ENCODE results near the gene ADAMTS2. TPM values are rescaled to one million over a fixed set of nuclear protein-coding genes. Genes with fewer than 3 reads are reported as not detected.

Gene ADAMTS2
- total RNA-seq, 1 experiment from 2014 or later = 3.9 TPM

GRCh38 chr5:179150011-179150410, 195.2 kb downstream of the ADAMTS2 start (continued):
- TF ChIP-seq EZH2 (IDR thresholded peaks at IDR 0.05) (no peak), ZNF274 (IDR thresholded peaks at IDR 0.05; ENCODE audit: low read depth, low read length) (no peak), EZH2phosphoT487 (IDR thresholded peaks at IDR 0.05; ENCODE audit: borderline replicate concordance) (no peak), CBX3 (IDR thresholded peaks at IDR 0.05; ENCODE audit: low read depth) (no peak), SIN3A (IDR thresholded peaks at IDR 0.05; ENCODE audit: low read depth) (no peak), EGR1 (IDR thresholded peaks at IDR 0.05; ENCODE audit: low read depth) (no peak)

GRCh38 chr5:179149278-179149677, 196.0 kb downstream of the ADAMTS2 start:
- no peak overlapping the region for H3K4me3 ChIP-seq (replicated peaks in 1 of 2; ENCODE audit: low read depth in 1 of 2, low read length in 2 of 2)
- CTCF ChIA-PET = no interaction called here
- no peaks in the 10 kb centered on the region for H3K9me3 ChIP-seq (ENCODE audit: control insufficient read depth in 1 of 2, insufficient read depth in 1 of 2, low read depth in 1 of 2, low read length in 2 of 2)
- no peak overlapping the region for H3K27ac ChIP-seq (ENCODE audit: low read depth, low read length)
- no peaks in the 10 kb centered on the region for H3K36me3 ChIP-seq (ENCODE audit: control insufficient read depth in 1 of 2, insufficient read depth in 2 of 2, low read length in 2 of 2)
- no peak for ATAC-seq
- TF ChIP-seq ELF1 (IDR thresholded peaks at IDR 0.05; ENCODE audit: borderline replicate concordance, low read depth) (no peak), SP1 (IDR thresholded peaks at IDR 0.05; ENCODE audit: low read depth) (no peak), JUND (IDR thresholded peaks at IDR 0.05) (no peak), EGR1 (IDR thresholded peaks at IDR 0.05; ENCODE audit: low read depth) (no peak), TCF7L2 (IDR thresholded peaks at IDR 0.05; ENCODE audit: borderline replicate concordance, extremely low read depth, insufficient read depth, insufficient read length) (no peak), ZNF274 (IDR thresholded peaks at IDR 0.05; ENCODE audit: low read depth, low read length) (no peak), CBX3 (IDR thresholded peaks at IDR 0.05; ENCODE audit: low read depth) (no peak), EZH2phosphoT487 (IDR thresholded peaks at IDR 0.05; ENCODE audit: borderline replicate concordance) (no peak), FOSL1 (IDR thresholded peaks at IDR 0.05; ENCODE audit: low read depth) (no peak), POLR2A (IDR thresholded peaks at IDR 0.05; ENCODE audit: borderline replicate concordance, extremely low read depth, insufficient read depth, insufficient read length) (no peak), REST (IDR thresholded peaks at IDR 0.05; ENCODE audit: low read depth) (no peak), CEBPB (IDR thresholded peaks at IDR 0.05; ENCODE audit: low read depth) (no peak)
- no peak overlapping the region for H3K9ac ChIP-seq (ENCODE audit: low read length)
- H3K79me2 ChIP-seq (ENCODE audit: insufficient read depth, low read length) = no peaks in the 10 kb centered on the region
- no TSS peak for BruUV-seq (replicated peaks)
- no peak overlapping the region for H2AFZ ChIP-seq (ENCODE audit: low read depth, low read length, poor library complexity, severe bottlenecking)
- no peak overlapping the region for H3K4me2 ChIP-seq (ENCODE audit: low read length)
- no peaks in the 10 kb centered on the region for H3K9me2 ChIP-seq (ENCODE audit: insufficient read depth)
- H3K4me1 ChIP-seq (ENCODE audit: control insufficient read depth in 1 of 2, insufficient read depth in 2 of 2, low read length in 2 of 2) = no peaks in the 10 kb centered on the region
- intact Hi-C loops (cut with micrococcal nuclease) = no loop called here
- no peaks in the 10 kb centered on the region for H3K27me3 ChIP-seq (ENCODE audit: insufficient read depth, low read length)
- DNase-seq (ENCODE audit: low read depth, low spot score) = no peak
- no peaks in the 10 kb centered on the region for H4K20me1 ChIP-seq (ENCODE audit: insufficient read depth)
- POLR2A ChIA-PET = no interaction called here
- RAD21 ChIA-PET (ENCODE audit: low non-redundant PET in 1 of 2, low total read pairs in 2 of 2, uncharacterized antibody in 2 of 2, unreplicated experiment in 2 of 2) = no interaction called here

Data from HCT116 (cell line).